Small intestine (tissue), 7 donors: ENCODE results near the gene GABARAPL1. TPM values are rescaled to one million over a fixed set of nuclear protein-coding genes. Genes with fewer than 3 reads are reported as not detected.
A peak's percentile ranks its signal among the peaks of the same experiment; 100 is the strongest.

Source experiments
- DNase-seq, 2 donors: peaks; one replicate each; pipeline versions ENCODE4 v3.0.0 to v3.0.0-alpha.2; 2013
- FAIRE-seq: peaks from 2 replicates; lab custom pipeline; 2012; peaks lifted over from hg19 to GRCh38; lab: Jason Lieb, UNC
- H3K27ac ChIP-seq, 3 donors: one replicate each; pipeline ENCODE4 v1.5.1; 2013; ENCODE audit warnings: low read length in 2 of 3, mild to moderate bottlenecking in 2 of 3, control low read depth in 1 of 3, inconsistent platforms in 1 of 3, low read depth in 1 of 3, moderate library complexity in 1 of 3
- H3K27me3 ChIP-seq, 3 donors: one replicate each; pipeline ENCODE4 v1.6.1; 2013; ENCODE audit warnings: low read length in 3 of 3, inconsistent platforms in 1 of 3; ENCODE audit not compliant: control insufficient read depth in 3 of 3, insufficient read depth in 3 of 3
- H3K36me3 ChIP-seq, 3 donors: one replicate each; pipeline ENCODE4 v1.6.1; 2013; ENCODE audit warnings: low read length in 3 of 3, inconsistent platforms in 1 of 3, low read depth in 1 of 3, mild to moderate bottlenecking in 1 of 3, moderate library complexity in 1 of 3; ENCODE audit not compliant: control insufficient read depth in 3 of 3, insufficient read depth in 2 of 3
- H3K4me1 ChIP-seq, 3 donors: one replicate each; pipeline ENCODE4 v1.6.1; 2013; ENCODE audit warnings: low read length in 2 of 3, inconsistent platforms in 1 of 3, low read depth in 1 of 3, mild to moderate bottlenecking in 1 of 3, moderate library complexity in 1 of 3; ENCODE audit not compliant: control insufficient read depth in 3 of 3, insufficient read depth in 2 of 3
- H3K4me3 ChIP-seq, 3 donors: one replicate each; pipeline ENCODE4 v1.5.1; 2013; ENCODE audit warnings: low read length in 3 of 3, control low read depth in 1 of 3, inconsistent platforms in 1 of 3, low read depth in 1 of 3, mild to moderate bottlenecking in 1 of 3, moderate library complexity in 1 of 3
- H3K9me3 ChIP-seq, 2 donors: one replicate each; pipeline ENCODE4 v1.6.1; 2013; ENCODE audit warnings: low read depth in 1 of 2, low read length in 1 of 2; ENCODE audit not compliant: control insufficient read depth in 2 of 2, insufficient read depth in 1 of 2
- WGBS, 3 donors: extraction: QIAGEN DNeasy Blood & Tissue Kit; methylation state at CpG; one replicate each; pipeline ENCODE4 v1.1.7; 2013; 5-methylcytosine and 5-hydroxymethylcytosine counted together
- polyA plus RNA-seq, 4 donors: library from polyadenylated mRNA; stranded (reverse) in 3 of 4; unstranded in 1 of 4; fragments of 200-250 nt in 3 of 4; fragments of 120-200 nt in 1 of 4; gene quantifications; one replicate each; pipeline versions ENCODE4 v1.2.1 to v1.2.3, GENCODE V29; 2013
- donor health status: healthy with polysubstance abuse.
- donor health status: control.
- donor health status: control.
- donor health status: Bipolar disorder and iron deficiency.
- donor health status: healthy.

The GABARAPL1 gene
- polyA plus RNA-seq, 4 donors = 38.9 to 59.4 (median 56.3) TPM

- DNase-seq = no peak
- Histone ChIP-seq H3K36me3 (no peaks in the 10 kb centered on the region), H3K9me3 (no peaks in the 10 kb centered on the region), H3K4me1 (no peaks in the 10 kb centered on the region), H3K27me3 (no peaks in the 10 kb centered on the region), H3K4me3 (no peak overlapping the region), H3K27ac (no peak overlapping the region)
- 79 to 87% (median 83%) methylated on average over 1 of the region's 1 CpG for WGBS, 3 donors
- FAIRE-seq = no peak
Observed at GRCh38 chr12:10242539-10242938, 29.9 kb downstream of the GABARAPL1 start.

DNA sequence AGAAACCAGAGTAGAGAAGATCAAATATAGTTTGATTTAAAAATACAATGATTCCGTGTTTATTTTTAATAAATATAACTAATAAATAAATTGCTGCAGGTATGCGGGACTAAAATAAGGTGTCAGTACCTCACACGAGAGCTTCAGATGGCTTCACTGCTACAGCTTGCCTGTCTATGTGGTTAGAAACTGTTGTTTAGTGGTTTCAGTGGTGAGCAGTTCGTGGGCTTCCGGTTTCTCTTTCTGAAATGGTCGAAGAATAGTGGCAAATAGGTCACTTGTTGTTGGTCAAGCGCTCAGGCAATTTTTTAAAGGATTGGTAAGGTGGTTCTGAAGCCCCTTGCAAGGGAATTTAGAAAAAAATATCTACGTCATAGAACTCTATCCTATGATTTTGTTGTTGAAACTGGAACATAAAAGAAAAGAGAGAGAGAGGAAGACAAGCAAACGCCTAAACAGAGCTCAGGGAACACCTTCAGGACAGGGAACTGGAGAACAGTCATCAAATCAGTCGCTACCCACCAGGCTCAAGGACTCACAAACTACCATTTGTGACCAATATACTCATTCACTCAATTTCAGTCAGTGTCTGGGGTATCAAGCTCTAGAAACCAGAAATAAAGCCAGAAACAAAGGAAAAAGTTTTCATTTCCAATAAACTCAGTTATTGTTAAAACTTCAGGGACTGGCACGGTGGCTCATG, 31.3 kb downstream of the GABARAPL1 start:
- Histone ChIP-seq H3K27ac (no peak overlapping the region), H3K27me3 (no peaks in the 10 kb centered on the region), H3K36me3 (no peaks in the 10 kb centered on the region), H3K4me3 (peak overlapping the region in 1 of 3 donors; percentile 15), H3K4me1 (no peaks in the 10 kb centered on the region), H3K9me3 (no peaks in the 10 kb centered on the region)
- FAIRE-seq = no peak
- no peak for DNase-seq
- 53 to 73% (median 67%) methylated on average over 11 of the region's 11 CpGs for WGBS, 3 donors

DNA sequence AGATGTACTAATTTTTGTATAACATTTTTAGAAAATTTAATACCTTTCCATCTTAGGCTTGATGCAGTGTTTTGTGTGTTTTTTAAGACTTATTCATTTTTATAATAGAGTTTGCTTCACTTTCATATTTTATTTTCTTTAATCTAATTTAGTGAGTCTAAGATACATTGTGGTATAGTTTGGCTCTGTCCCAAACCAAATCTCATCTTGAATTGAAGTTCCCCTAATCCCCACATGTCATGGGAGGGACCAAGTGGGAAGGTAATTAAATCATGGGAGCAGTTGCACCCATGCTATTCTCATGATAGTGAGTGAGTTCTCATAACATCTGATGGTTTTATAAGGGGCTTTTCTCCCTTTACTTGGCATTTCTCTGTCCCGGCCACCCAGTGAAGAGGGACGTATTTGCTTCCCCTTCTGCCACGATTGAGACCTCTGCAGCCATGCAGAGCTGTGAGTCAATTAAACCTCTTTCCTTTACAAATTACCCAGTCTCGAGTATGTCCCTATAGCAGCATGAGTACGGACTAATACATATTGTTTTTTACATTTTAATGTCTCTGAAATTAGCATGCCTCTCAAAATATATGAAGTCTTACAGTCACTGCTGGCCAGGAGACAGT, 34.9 kb downstream of the GABARAPL1 start:
- FAIRE-seq (no peak), DNase-seq (no peak)
- no peak overlapping the region for H3K4me3 ChIP-seq
- H3K27me3 ChIP-seq = no peaks in the 10 kb centered on the region
- no peaks in the 10 kb centered on the region for H3K9me3 ChIP-seq
- 46 to 68% (median 57%) methylated on average over 5 of the region's 5 CpGs for WGBS, 3 donors
- no peaks in the 10 kb centered on the region for H3K36me3 ChIP-seq
- H3K27ac ChIP-seq = no peak overlapping the region
- H3K4me1 ChIP-seq = no peaks in the 10 kb centered on the region

- no peak overlapping the region for H3K4me3 ChIP-seq
- H3K4me1 ChIP-seq = no peaks in the 10 kb centered on the region
- H3K36me3 ChIP-seq = no peaks in the 10 kb centered on the region
- peak in 1 of 2 donors; percentile 14 for DNase-seq
- 62 to 66% (median 63%) methylated on average over 8 of the region's 8 CpGs for whole genome bisulfite sequencing, 3 donors
- FAIRE-seq = no peak
- no peaks in the 10 kb centered on the region for H3K27me3 ChIP-seq
- H3K9me3 ChIP-seq = no peaks in the 10 kb centered on the region
- no peak overlapping the region for H3K27ac ChIP-seq
Observed at GRCh38 chr12:10249690-10250455, 37.2 kb downstream of the GABARAPL1 start.

DNA sequence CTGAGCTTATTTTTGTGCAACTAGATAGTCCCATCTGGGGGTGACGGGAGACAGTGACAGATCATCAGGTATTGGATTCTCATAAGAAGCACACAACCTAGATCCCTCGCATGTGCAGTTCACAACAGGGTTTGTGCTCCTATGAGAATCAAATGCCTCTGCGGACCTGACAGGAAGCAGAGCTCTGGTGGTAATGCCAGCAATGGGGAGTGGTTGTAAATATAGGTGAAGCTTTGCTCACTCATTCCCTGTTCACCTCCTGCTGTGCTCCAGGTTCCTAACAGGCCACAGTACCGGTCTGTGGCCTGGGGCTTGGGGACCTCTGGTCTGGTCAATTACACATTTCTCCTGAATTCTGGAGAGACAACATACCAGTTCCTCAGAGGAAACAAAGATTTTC, 39.0 kb downstream of the GABARAPL1 start:
- 83 to 93% (median 91%) methylated on average over 4 of the region's 4 CpGs for WGBS, 3 donors
- FAIRE-seq (no peak), DNase-seq (no peak)
- H3K4me3 ChIP-seq = no peak overlapping the region
- no peaks in the 10 kb centered on the region for H3K4me1 ChIP-seq
- H3K27ac ChIP-seq = no peak overlapping the region
- no peaks in the 10 kb centered on the region for H3K27me3 ChIP-seq
- H3K36me3 ChIP-seq = no peaks in the 10 kb centered on the region
- no peaks in the 10 kb centered on the region for H3K9me3 ChIP-seq

DNA sequence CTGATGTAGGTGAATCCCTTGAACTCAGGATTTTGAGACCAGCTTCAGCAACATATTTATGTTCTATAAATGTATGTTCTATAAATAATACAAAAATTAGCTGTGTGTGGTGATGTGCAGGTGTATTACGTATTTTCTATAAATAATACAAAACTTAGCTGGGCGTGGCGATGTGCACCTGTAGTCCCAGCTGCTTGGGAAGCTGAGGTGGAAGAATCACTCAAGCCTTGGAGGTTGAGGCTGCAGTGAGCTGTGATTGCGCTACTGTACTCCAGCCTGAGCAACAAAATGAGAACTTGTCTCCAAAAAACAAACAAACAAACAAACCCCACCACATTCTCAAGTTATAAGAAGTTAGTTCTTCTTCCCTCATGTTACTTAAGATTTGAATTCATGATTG, 39.5 kb downstream of the GABARAPL1 start:
- no peaks in the 10 kb centered on the region for H3K9me3 ChIP-seq
- FAIRE-seq (no peak), DNase-seq (no peak)
- WGBS, 3 donors = 90 to 98% (median 93%) methylated on average over 4 of the region's 4 CpGs
- no peak overlapping the region for H3K27ac ChIP-seq
- no peak overlapping the region for H3K4me3 ChIP-seq
- no peaks in the 10 kb centered on the region for H3K36me3 ChIP-seq
- no peaks in the 10 kb centered on the region for H3K27me3 ChIP-seq
- H3K4me1 ChIP-seq = no peaks in the 10 kb centered on the region

GRCh38 chr12:10256064-10256463, 43.4 kb downstream of the GABARAPL1 start:
- Histone ChIP-seq H3K4me1 (no peaks in the 10 kb centered on the region), H3K36me3 (no peaks in the 10 kb centered on the region), H3K4me3 (no peak overlapping the region), H3K9me3 (no peaks in the 10 kb centered on the region), H3K27me3 (no peaks in the 10 kb centered on the region), H3K27ac (no peak overlapping the region)
- DNase-seq (no peak), FAIRE-seq (no peak)

- no peaks in the 10 kb centered on the region for H3K27me3 ChIP-seq
- H3K36me3 ChIP-seq = no peaks in the 10 kb centered on the region
- H3K9me3 ChIP-seq = no peaks in the 10 kb centered on the region
- DNase-seq = no peak
- H3K27ac ChIP-seq = no peak overlapping the region
- no peak for FAIRE-seq
- WGBS, 3 donors = 0 to 46% (median 0%) methylated on average over 1 of the region's 1 CpG
- H3K4me3 ChIP-seq = no peak overlapping the region
- no peaks in the 10 kb centered on the region for H3K4me1 ChIP-seq
Observed at GRCh38 chr12:10260927-10261326, 48.2 kb downstream of the GABARAPL1 start.
